Mammary epithelial cell (primary cell): ENCODE results near the gene NR1I2.

ENCODE experiments used
- CTCF ChIP-seq, 2 donors: IDR thresholded peaks in 1 of 2; conservative IDR thresholded peaks in 1 of 2; 2 replicates each; pipeline ENCODE4 v1.5.1; 2011 to 2012; ENCODE audit warnings: inconsistent platforms in 2 of 2, low read length in 2 of 2, mild to moderate bottlenecking in 2 of 2, control low read depth in 1 of 2, low read depth in 1 of 2; ENCODE audit not compliant: insufficient read depth in 1 of 2; ENCODE audit errors: extremely low read depth in 1 of 2
- EZH2 ChIP-seq: IDR thresholded peaks from 2 replicates; pipeline ENCODE4 v1.6.1; 2012; ENCODE audit warnings: low read length, inconsistent platforms, borderline replicate concordance

GRCh38 chr3:119778811-119779210, 3.1 kb upstream of the NR1I2 start:
- TF ChIP-seq CTCF (conservative IDR thresholded peaks at IDR 0.05 in 1 of 2, IDR thresholded peaks at IDR 0.05 in 1 of 2; ENCODE audit: extremely low read depth in 1 of 2, insufficient read depth in 1 of 2, low read depth in 1 of 2, low read length in 2 of 2) (no peak), EZH2 (no peak)
